WTC11 (cell line): ENCODE data around the gene PSMA1. TPM values are rescaled to one million over a fixed set of nuclear protein-coding genes. Genes with fewer than 3 reads are reported as not detected.

Source experiments
- ATAC-seq: fragments of 200-7000 bp; cut with Tn5 transposase; 2 replicates; pipeline ENCODE4 v1.10.0; 2021; ENCODE audit warnings: mild to moderate bottlenecking, moderate library complexity
- CTCF ChIA-PET: fragments of 300-600 bp; sonication (Branson Sonifier 250); formaldehyde crosslinking; loops from one replicate; lab custom pipeline; 2021; ENCODE audit warnings: antibody characterized with exemption; lab: Charles Lee
- POLR2A ChIA-PET: fragments of 350-600 bp; sonication (Branson Sonifier 250); formaldehyde crosslinking; loops from one replicate; lab custom pipeline; 2021; ENCODE audit warnings: antibody characterized with exemption; lab: Charles Lee
- DNase-seq: peaks from one replicate; pipeline ENCODE4 v3.0.0; 2021; ENCODE audit warnings: low spot score
- H3K27ac Mint-ChIP-seq: 2 replicates; pipeline ENCODE4 v1.8.0; 2021; ENCODE audit warnings: mixed read lengths
- H3K27me3 Mint-ChIP-seq: 2 replicates; pipeline ENCODE4 v1.8.0; 2021; ENCODE audit warnings: low read depth, mild to moderate bottlenecking, moderate library complexity, mixed read lengths
- H3K36me3 Mint-ChIP-seq: 2 replicates; pipeline ENCODE4 v1.8.0; 2021; ENCODE audit warnings: mixed read lengths
- H3K4me1 Mint-ChIP-seq: 2 replicates; pipeline ENCODE4 v1.8.0; 2022; ENCODE audit warnings: mixed read lengths
- H3K4me3 Mint-ChIP-seq: 2 replicates; pipeline ENCODE4 v1.8.0; 2021; ENCODE audit warnings: mild to moderate bottlenecking, moderate library complexity, mixed read lengths
- H3K9me3 Mint-ChIP-seq: 2 replicates; pipeline ENCODE4 v1.8.0; 2021; ENCODE audit warnings: mixed read lengths
- ATF6 ChIP-seq: sonication (generic); formaldehyde crosslinking; IDR thresholded peaks from 2 replicates; pipeline ENCODE4 v1.8.1; 2023; ENCODE audit warnings: mild to moderate bottlenecking, missing genetic modification reagents
- EMX1 ChIP-seq: fragments of 250-450 bp; sonication (Bioruptor Pico); IDR thresholded peaks from 2 replicates; pipeline ENCODE4 v1.8.0; 2021; ENCODE audit warnings: mild to moderate bottlenecking
- FOXP1 ChIP-seq: sonication (generic); formaldehyde crosslinking; IDR thresholded peaks from 2 replicates; pipeline ENCODE4 v1.8.0; 2022; ENCODE audit warnings: missing genetic modification reagents, mild to moderate bottlenecking, moderate library complexity, borderline replicate concordance
- FOXP4 ChIP-seq: sonication (generic); formaldehyde crosslinking; IDR thresholded peaks from 2 replicates; pipeline ENCODE4 v1.8.0; 2022; ENCODE audit warnings: mild to moderate bottlenecking, missing genetic modification reagents
- GABPB1 ChIP-seq: sonication (generic); formaldehyde crosslinking; IDR thresholded peaks from 2 replicates; pipeline ENCODE4 v1.8.1; 2023; ENCODE audit warnings: mild to moderate bottlenecking, missing genetic modification reagents
- JAZF1 ChIP-seq: fragments of 250-450 bp; sonication (Bioruptor Pico); IDR thresholded peaks from 2 replicates; pipeline ENCODE4 v1.9.0; 2021; ENCODE audit warnings: moderate library complexity, mild to moderate bottlenecking, inconsistent platforms
- MAX ChIP-seq: sonication (generic); formaldehyde crosslinking; IDR thresholded peaks from 2 replicates; pipeline ENCODE4 v1.8.0; 2022; ENCODE audit warnings: mild to moderate bottlenecking, missing genetic modification reagents
- MLX ChIP-seq: sonication (generic); formaldehyde crosslinking; IDR thresholded peaks from 2 replicates; pipeline ENCODE4 v1.8.1; 2023; ENCODE audit warnings: mild to moderate bottlenecking, missing genetic modification reagents, moderate library complexity
- MXD4 ChIP-seq: fragments of 250-450 bp; sonication (Bioruptor Pico); IDR thresholded peaks from 2 replicates; pipeline ENCODE4 v1.8.0; 2021; ENCODE audit warnings: mild to moderate bottlenecking, moderate library complexity, borderline replicate concordance
- NR1H2 ChIP-seq: sonication (generic); formaldehyde crosslinking; IDR thresholded peaks from 2 replicates; pipeline ENCODE4 v1.9.0; 2021; ENCODE audit warnings: mild to moderate bottlenecking, moderate library complexity, missing genetic modification reagents
- NR2C2 ChIP-seq: sonication (generic); formaldehyde crosslinking; IDR thresholded peaks from 2 replicates; pipeline ENCODE4 v1.8.0; 2022; ENCODE audit warnings: mild to moderate bottlenecking, missing genetic modification reagents
- OVOL2 ChIP-seq: fragments of 250-450 bp; sonication (Bioruptor Pico); IDR thresholded peaks from 2 replicates; pipeline ENCODE4 v1.9.0; 2021; ENCODE audit warnings: mild to moderate bottlenecking, borderline replicate concordance
- SMAD4 ChIP-seq: sonication (generic); formaldehyde crosslinking; IDR thresholded peaks from 2 replicates; pipeline ENCODE4 v1.8.0; 2022; ENCODE audit warnings: mild to moderate bottlenecking, missing genetic modification reagents
- TP53 ChIP-seq: sonication (generic); formaldehyde crosslinking; IDR thresholded peaks from 2 replicates; pipeline ENCODE4 v1.8.1; 2023; ENCODE audit warnings: mild to moderate bottlenecking, missing genetic modification reagents
- USF1 ChIP-seq: sonication (generic); formaldehyde crosslinking; IDR thresholded peaks from 2 replicates; pipeline ENCODE4 v1.8.0; 2022; ENCODE audit warnings: mild to moderate bottlenecking, missing genetic modification reagents
- USF2 ChIP-seq: sonication (generic); formaldehyde crosslinking; IDR thresholded peaks from 2 replicates; pipeline ENCODE4 v1.8.1; 2023; ENCODE audit warnings: mild to moderate bottlenecking, missing genetic modification reagents, moderate library complexity
- ZMAT4 ChIP-seq: fragments of 250-450 bp; sonication (Bioruptor Pico); IDR thresholded peaks from 2 replicates; pipeline ENCODE4 v1.9.0; 2021; ENCODE audit warnings: mild to moderate bottlenecking
- ZNF232 ChIP-seq: sonication (generic); formaldehyde crosslinking; IDR thresholded peaks from 2 replicates; pipeline ENCODE4 v1.8.0; 2022; ENCODE audit warnings: mild to moderate bottlenecking, missing genetic modification reagents
- ZNF281 ChIP-seq: sonication (generic); formaldehyde crosslinking; IDR thresholded peaks from 2 replicates; pipeline ENCODE4 v1.8.0; 2023; ENCODE audit warnings: mild to moderate bottlenecking, missing genetic modification reagents
- ZNF317 ChIP-seq: sonication (generic); formaldehyde crosslinking; IDR thresholded peaks from 2 replicates; pipeline ENCODE4 v1.8.1; 2023; ENCODE audit warnings: low read depth, mild to moderate bottlenecking, moderate library complexity, missing genetic modification reagents, borderline replicate concordance
- ZNF423 ChIP-seq: fragments of 250-450 bp; sonication (Bioruptor Pico); IDR thresholded peaks from 2 replicates; pipeline ENCODE4 v2.1.2; 2022; ENCODE audit warnings: mild to moderate bottlenecking, moderate library complexity
- ZNF512 ChIP-seq: sonication (generic); formaldehyde crosslinking; IDR thresholded peaks from 2 replicates; pipeline ENCODE4 v1.8.1; 2022; ENCODE audit warnings: missing genetic modification reagents, borderline replicate concordance
- total RNA-seq: library from RNA; stranded (reverse); gene quantifications from 3 replicates; pipeline ENCODE4 v1.2.3, GENCODE V29; 2021

Gene PSMA1
- total RNA-seq, 1 experiment from 2014 or later: 139 TPM

- no peak for TF ChIP-seq ZMAT4 (CRISPR knock-in tag)
- no peak for TF ChIP-seq USF1 (CRISPR knock-in tag)
- no peak for TF ChIP-seq GABPB1
- no peak for TF ChIP-seq TP53
- no peak for TF ChIP-seq MLX (CRISPR knock-in tag)
- TF ChIP-seq FOXP4 (CRISPR knock-in tag): no peak
- TF ChIP-seq FOXP1: no peak
Measured at GRCh38 chr11:14565845-14566244, 45.7 kb upstream of the PSMA1 start (continued).

- CTCF ChIA-PET: no interaction called here
Measured at GRCh38 chr11:14555818-14556217, 35.6 kb upstream of the PSMA1 start.

More at GRCh38 chr11:14555818-14556217, 35.6 kb upstream of the PSMA1 start:
- Mint-ChIP-seq H3K4me1 (no peaks in the 10 kb centered on the region), H3K27ac (no peak overlapping the region), H3K4me3 (no peak overlapping the region), H3K9me3 (no peaks in the 10 kb centered on the region), H3K27me3 (no peaks in the 10 kb centered on the region; the same call in 1 of the 2 replicates), H3K36me3 (no peaks in the 10 kb centered on the region)
- DNase-seq: no peak
- ATAC-seq: no peak
- POLR2A ChIA-PET: no interaction called here
- TF ChIP-seq MAX (CRISPR knock-in tag): no peak
- no peak for TF ChIP-seq MXD4
- TF ChIP-seq OVOL2 (CRISPR knock-in tag): no peak
- TF ChIP-seq ZNF512: no peak
- TF ChIP-seq NR2C2 (CRISPR knock-in tag): no peak
- no peak for TF ChIP-seq ATF6 (CRISPR knock-in tag)
- no peak for TF ChIP-seq USF2 (CRISPR knock-in tag)
- TF ChIP-seq SMAD4: no peak
- no peak for TF ChIP-seq EMX1
- no peak for TF ChIP-seq JAZF1 (CRISPR knock-in tag)
- no peak for TF ChIP-seq ZNF317 (CRISPR knock-in tag)
- TF ChIP-seq NR1H2: no peak
- no peak for TF ChIP-seq ZNF232
- no peak for TF ChIP-seq FOXP1
- TF ChIP-seq ZNF281 (CRISPR knock-in tag): no peak
- TF ChIP-seq GABPB1: no peak
- TF ChIP-seq ZNF423 (CRISPR knock-in tag): no peak
